ENCODE data around the gene ALMS1.
A peak's percentile ranks its signal among the peaks of the same experiment; 100 is the strongest.
"Not testable (repeated sequence)": the region's sequence is repeated elsewhere in the genome, so short reads cannot be mapped to it uniquely, and the experiment has no call there.

The ALMS1 gene

DNA sequence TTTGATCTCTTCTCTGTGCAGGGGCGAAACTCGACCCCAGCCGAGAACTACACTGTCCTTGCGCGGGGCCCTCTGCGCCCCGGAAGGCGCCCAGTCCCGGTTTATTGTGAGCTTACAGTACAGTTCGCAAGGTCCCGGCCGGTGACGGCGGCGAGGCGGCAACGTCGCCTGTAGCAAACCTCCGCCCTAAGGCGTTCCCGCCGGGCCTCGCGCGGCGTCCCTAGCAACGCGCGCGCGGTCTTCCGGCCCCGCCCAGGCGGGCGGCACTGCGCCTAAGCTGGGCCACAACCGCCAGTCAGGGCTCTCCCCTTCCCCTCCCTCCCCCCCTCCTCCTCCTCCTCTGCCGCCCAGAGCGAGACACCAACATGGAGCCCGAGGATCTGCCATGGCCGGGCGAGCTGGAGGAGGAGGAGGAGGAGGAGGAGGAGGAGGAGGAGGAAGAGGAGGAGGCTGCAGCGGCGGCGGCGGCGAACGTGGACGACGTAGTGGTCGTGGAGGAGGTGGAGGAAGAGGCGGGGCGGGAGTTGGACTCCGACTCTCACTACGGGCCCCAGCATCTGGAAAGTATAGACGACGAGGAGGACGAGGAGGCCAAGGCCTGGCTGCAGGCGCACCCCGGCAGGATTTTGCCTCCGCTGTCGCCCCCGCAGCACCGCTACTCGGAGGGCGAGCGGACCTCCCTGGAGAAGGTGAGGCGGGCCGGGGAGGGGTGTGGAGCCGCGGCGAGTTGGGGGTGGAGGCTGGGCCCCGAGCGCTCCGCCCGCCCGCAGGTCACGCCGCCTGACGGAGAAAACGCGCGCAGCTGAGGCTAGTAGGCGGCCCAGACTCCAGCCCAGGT is at the start of gene ALMS1:
Gene ALMS1 (plus strand): TSS at position 333 of the 838 bp plus-strand sequence. CDS start 33 bp downstream, at position 366.
- DNase-seq (ENCODE audit: low spot score): peak; percentile 92

GRCh38 chr2:73337828-73338227 is 47.8 kb upstream of the ALMS1 start:
- DNase-seq (ENCODE audit: low spot score): no peak

DNA sequence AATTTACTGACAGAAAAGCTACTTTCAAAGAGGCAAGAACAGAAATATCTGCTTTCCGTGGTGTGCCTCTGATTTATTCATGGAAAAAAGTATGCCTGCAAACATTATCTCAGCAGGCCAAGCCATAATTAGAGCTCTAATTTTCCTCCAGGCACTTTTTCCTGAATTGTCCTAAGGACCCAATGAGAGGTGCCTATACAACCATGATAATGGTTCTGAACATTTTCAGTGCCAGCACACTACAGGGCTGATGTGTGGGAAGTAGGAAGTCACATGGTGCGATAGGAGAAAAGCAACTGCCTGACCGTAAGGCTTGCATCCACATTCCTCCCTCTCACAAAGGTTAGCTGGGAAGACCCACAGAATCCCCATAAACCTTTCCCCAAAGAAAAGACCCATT is 46.4 kb upstream of the ALMS1 start:
- DNase-seq (ENCODE audit: low spot score): no peak

DNA sequence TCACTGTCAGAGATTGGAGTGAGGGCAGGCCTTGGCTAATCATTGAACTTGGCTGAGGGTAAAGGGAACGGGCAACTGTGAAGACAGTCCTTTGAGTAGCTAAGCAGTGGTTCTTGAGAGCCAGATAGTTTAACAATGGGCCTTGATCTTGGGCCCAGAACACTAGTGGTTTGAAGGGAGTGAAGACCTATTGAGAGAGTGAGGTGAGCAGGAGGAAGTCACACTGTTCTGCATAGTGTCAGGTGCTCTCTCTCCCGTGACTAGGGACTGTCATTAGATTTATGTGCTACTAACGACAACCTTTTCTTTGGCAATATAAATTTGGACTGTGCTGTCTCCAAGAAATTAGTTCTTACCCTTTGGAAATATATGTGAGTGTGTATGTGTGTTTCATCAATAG is 44.6 kb upstream of the ALMS1 start:
- no peak for DNase-seq (ENCODE audit: low spot score)

DNA sequence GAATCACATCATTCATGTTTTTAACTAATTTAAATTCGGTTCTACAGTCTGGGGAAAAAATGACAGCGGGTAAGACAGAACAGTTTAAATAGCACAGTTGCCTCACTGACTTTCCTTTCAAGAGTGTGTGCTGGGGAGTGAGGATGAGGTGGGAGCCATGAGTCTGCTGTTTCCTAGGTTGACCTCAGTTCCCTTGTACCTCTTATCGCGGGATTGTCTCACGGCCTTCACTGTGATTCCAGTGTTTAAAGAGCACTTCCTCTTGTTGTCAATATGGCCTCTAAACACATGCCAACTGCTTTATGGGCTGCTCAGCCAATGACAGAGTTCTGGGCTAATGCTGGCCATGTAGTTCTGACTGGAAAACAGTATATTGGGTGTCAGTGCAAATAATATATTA is 41.6 kb upstream of the ALMS1 start:
- DNase-seq (ENCODE audit: low spot score): no peak

DNA sequence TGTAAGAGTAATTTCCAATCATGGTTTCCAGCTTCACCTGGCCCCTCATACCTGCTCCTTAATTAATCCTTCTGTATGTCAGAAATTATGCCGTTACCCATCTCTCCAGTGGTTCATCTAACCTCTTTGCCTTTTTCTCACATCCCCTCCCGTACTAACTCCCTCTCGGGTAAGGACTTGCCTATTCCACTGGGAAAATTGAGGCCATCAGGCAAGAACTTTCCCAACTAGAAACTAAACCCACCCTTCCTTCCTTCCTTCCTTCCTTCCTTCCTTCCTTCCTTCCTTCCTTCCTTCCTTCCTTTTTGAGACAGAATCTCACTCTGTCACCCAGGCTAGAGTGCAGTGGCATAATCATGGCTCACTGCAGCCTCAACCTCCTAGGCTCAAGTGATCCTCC is 40.9 kb upstream of the ALMS1 start:
- not testable (repeated sequence) for DNase-seq (ENCODE audit: low spot score)

DNA sequence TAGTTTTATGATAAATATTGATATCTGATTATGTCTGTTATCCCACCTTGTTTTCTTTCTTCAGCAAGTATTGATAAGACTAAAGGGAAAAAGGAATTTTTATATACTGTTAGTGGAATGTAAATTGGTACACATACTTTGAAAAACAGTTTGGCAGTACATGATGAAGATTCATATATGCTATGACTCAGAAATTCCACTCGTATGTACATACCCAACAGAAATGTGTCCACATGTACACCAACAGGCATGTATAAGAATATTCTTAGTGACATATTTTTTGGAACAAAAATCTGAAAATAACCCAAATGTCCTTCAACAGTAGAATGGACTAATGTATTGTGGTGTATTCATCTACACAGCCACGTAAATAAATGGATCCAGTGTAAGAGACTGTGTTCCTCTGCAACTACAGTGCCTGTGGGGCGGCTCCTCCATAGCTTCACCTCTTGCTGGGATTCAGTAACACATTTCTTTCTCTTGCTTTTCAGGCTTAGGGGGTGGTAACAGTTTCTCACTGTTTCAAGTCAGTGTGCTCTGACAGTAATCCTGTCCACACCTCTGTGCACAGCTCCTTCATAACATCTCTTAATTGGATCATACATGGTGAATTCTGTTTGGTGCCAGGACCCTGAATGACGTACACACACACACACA is 35.5 kb upstream of the ALMS1 start:
- no peak for DNase-seq (ENCODE audit: low spot score)

GRCh38 chr2:73356097-73356496 is 29.5 kb upstream of the ALMS1 start:
- no peak for DNase-seq (ENCODE audit: low spot score)

- no peak for DNase-seq (ENCODE audit: low spot score)
These were observed 25.5 kb upstream of the ALMS1 start for GRCh38 chr2:73359915-73360697.

- DNase-seq (ENCODE audit: low spot score): no peak
These were observed 19.6 kb upstream of the ALMS1 start for GRCh38 chr2:73366060-73366459.

DNA sequence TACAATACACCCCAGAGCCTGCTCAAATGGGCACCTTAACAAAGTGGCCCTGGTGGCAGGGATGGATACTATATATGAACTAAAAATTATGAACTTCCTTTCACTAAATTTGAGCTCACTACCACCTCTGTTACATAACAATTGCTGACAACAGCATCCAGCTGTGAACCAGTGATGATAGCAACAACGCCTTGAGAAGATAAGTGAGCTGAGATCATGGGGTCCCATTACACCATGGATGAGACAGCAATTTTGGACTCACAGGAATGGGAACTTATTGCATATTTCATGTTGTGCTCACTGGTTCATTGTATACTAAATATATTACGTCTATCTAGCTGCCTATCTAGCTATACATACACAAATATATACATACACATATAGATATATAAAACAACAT is 16.9 kb upstream of the ALMS1 start:
- no peak for DNase-seq (ENCODE audit: low spot score)

DNA sequence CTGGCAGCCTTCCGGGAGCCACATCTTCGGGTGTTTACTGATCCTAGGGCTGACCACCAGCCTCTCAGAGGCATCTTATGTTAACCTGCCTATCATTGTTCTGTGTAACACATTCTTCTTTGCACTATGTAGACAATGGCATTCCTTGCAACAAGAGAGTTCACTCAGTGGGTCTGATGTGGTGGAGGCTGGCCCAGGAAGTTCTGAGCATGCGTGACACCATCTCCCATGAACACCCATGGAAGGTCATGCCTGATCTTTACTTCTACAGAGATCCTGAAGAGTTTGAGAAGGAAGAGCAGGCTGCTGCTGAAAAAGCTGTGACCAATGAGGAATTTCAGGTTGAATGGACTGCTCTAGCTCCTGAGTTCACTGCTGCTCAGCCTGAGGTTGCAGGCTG is 15.3 kb upstream of the ALMS1 start:
- DNase-seq (ENCODE audit: low spot score): no peak

- DNase-seq (ENCODE audit: low spot score): no peak
These were observed 12.3 kb upstream of the ALMS1 start for GRCh38 chr2:73373344-73373743.

DNA sequence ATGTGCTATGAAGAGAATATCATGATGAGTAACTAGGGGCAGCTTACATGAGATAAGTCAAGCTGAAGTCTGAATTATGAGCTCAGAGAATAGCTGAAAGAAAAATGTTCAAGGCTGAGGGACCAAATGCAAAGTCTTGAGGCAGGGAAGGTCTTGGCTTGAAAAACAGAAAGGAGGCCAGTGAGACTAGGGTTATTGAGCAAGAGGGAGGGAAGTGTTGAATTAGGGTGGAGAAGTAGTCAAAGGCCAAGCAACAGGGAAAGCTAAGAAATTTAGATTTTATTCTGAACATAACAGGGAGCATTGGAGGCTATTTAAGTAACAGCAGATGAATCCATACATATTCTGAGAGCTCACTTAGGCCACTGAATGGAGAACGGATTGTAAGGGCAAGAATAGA is 11.4 kb upstream of the ALMS1 start:
- DNase-seq (ENCODE audit: low spot score): no peak

GRCh38 chr2:73376681-73377080 is 9.0 kb upstream of the ALMS1 start:
- DNase-seq (ENCODE audit: low spot score): no peak

- no peak for DNase-seq (ENCODE audit: low spot score)
These were observed 2.6 kb upstream of the ALMS1 start for GRCh38 chr2:73383036-73383435.

- DNase-seq (ENCODE audit: low spot score): no peak
These were observed 523 bp upstream of the ALMS1 start for GRCh38 chr2:73385123-73385503.

- no peak for DNase-seq (ENCODE audit: low spot score)
These were observed 769 bp downstream of the ALMS1 start for GRCh38 chr2:73386342-73386868.

- no peak for DNase-seq (ENCODE audit: low spot score)
These were observed 1.4 kb downstream of the ALMS1 start for GRCh38 chr2:73386894-73387636.

- no peak for DNase-seq (ENCODE audit: low spot score)
These were observed 16.9 kb downstream of the ALMS1 start for GRCh38 chr2:73402386-73403103.

GRCh38 chr2:73403237-73403636 is 17.6 kb downstream of the ALMS1 start:
- DNase-seq (ENCODE audit: low spot score): no peak

All from CD4-positive, alpha-beta T cell treated with Interleukin-6 at 100 ng/mL for 8 hours (primary cell).